PC-3 (cell line): ENCODE measurements around the gene COL9A2.

Experiments used
- EZH2 ChIP-seq: fragments of 300-600 bp; sonication (generic); IDR thresholded peaks from one replicate; pipeline ENCODE4 v1.6.1; 2017; ENCODE audit warnings: antibody characterized with exemption, mild to moderate bottlenecking, low read length; ENCODE audit not compliant: unreplicated experiment
- TF ChIP-seq, protein P1 (sequence below): fragments of 300-600 bp; sonication (generic); conservative IDR thresholded peaks from 2 replicates; pipeline ENCODE4 v1.5.1; 2017; ENCODE audit warnings: antibody characterized with exemption, low read depth, mild to moderate bottlenecking, low read length

DNA sequence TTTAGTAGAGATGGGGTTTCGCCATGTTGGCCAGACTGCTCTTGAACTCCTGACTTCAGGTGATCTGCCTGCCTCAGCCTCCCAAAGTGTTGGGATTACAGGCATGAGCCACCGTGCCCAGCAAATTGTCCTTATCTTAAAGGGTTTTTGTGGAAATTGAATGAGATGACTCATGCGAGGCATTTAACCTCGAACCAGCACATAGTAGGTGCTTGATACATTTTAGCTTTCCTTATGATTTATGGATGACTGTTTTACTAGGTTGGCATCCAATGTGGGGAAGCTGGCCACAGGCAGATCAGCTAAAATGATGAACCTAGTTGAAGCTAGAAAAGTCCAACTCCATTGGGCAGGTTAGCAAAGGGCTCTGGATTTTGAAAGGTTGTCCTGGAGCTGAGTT lies 1.4 kb upstream of the COL9A2 start:
- TF ChIP-seq, protein P1, sequence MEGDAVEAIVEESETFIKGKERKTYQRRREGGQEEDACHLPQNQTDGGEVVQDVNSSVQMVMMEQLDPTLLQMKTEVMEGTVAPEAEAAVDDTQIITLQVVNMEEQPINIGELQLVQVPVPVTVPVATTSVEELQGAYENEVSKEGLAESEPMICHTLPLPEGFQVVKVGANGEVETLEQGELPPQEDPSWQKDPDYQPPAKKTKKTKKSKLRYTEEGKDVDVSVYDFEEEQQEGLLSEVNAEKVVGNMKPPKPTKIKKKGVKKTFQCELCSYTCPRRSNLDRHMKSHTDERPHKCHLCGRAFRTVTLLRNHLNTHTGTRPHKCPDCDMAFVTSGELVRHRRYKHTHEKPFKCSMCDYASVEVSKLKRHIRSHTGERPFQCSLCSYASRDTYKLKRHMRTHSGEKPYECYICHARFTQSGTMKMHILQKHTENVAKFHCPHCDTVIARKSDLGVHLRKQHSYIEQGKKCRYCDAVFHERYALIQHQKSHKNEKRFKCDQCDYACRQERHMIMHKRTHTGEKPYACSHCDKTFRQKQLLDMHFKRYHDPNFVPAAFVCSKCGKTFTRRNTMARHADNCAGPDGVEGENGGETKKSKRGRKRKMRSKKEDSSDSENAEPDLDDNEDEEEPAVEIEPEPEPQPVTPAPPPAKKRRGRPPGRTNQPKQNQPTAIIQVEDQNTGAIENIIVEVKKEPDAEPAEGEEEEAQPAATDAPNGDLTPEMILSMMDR: no peak
- no peak for TF ChIP-seq EZH2
